PFSK-1 (cell line): ENCODE data around the gene R3HCC1L.

ENCODE experiments used
- FOXP2 ChIP-seq: optimal IDR thresholded peaks from 2 replicates; pipeline ENCODE3; 2011; ENCODE audit warnings: borderline replicate concordance, control low read depth, inconsistent platforms; ENCODE audit not compliant: insufficient read depth; ENCODE audit errors: extremely low read length, extremely low read depth
- POLR2AphosphoS5 ChIP-seq: IDR thresholded peaks from 2 replicates; pipeline ENCODE4 v1.6.1; 2012; ENCODE audit warnings: low read depth, mild to moderate bottlenecking, control low read depth, low read length, moderate library complexity
- REST ChIP-seq, 2 experiments: IDR thresholded peaks; 2 replicates each; pipeline versions ENCODE4 v1.6.1 to v1.8.0; 2011 to 2012; ENCODE audit warnings: low read depth in 2 of 2, low read length in 2 of 2, control low read depth in 1 of 2, inconsistent platforms in 1 of 2, mild to moderate bottlenecking in 1 of 2, moderate library complexity in 1 of 2; ENCODE audit not compliant: insufficient read depth in 1 of 2
- SIN3A ChIP-seq: IDR thresholded peaks from 2 replicates; pipeline ENCODE4 v1.6.1; 2012; ENCODE audit warnings: mild to moderate bottlenecking, low read length, moderate library complexity, borderline replicate concordance; ENCODE audit not compliant: insufficient read depth
- TAF1 ChIP-seq: IDR thresholded peaks from 2 replicates; pipeline ENCODE4 v1.6.1; 2012; ENCODE audit warnings: low read length, control low read depth, borderline replicate concordance; ENCODE audit not compliant: insufficient read depth

DNA sequence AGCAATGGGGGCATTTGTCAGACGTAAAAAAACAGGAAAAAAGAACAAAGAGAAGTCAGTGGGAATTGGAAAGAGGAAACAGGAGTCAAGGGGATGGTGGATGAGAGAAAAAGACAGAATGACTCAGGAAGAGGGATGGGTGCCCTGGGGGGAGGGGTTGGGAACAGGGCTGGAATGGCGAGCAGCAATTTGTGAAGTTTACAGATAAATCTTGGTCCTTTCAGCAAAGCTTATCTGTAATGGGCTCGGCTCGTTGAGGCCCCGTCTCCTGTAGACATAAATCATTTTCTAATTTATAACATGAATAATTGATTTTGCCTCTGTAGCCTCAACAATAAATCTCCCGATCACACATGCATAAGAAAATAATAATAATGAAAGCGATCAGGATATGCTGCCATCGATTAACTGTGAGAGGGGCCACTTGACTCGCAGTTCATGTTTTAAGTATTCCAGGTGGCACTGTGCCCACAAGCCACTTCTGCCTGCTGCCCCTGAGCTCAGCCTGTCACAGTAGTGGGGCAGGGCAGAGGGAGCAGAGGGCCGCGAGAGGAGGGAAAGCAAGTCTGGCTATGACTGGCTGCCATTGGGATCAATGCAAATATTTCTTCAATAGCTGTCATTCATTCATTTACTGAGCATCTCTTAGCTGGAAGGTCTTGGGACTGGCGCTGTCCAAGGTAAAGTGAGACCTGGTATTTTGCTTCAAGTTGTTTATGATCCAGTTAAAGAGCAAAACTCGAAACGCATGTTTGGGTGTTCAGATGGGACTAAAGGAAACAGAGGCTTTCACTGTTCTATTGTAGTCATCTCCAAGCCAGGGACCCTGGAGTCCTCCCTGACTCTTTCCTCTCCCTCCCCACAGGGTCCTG is 47.4 kb upstream of the R3HCC1L start:
- TF ChIP-seq POLR2AphosphoS5: no peak
- TF ChIP-seq REST (IDR thresholded peaks at IDR 0.05; ENCODE audit: insufficient read depth in 1 of 2, low read depth in 2 of 2, low read length in 2 of 2): peak; percentile 67 to 90
- TF ChIP-seq TAF1: no peak
- no peak for TF ChIP-seq SIN3A
- no peak for TF ChIP-seq FOXP2
